Endothelial cell of umbilical vein (primary cell): Measurements from ENCODE around the gene NDUFAB1. TPM values are rescaled to one million over a fixed set of nuclear protein-coding genes. Genes with fewer than 3 reads are reported as not detected.

Source experiments
- BruUV-seq: library from RNA; stranded (reverse); fragments of 400-500 nt; replicated peaks from 2 replicates; lab custom pipeline; 2021; lab: Mats Ljungman, UMichigan
- CTCF ChIA-PET: fragments of 300-600, 350-600 bp; sonication (Branson Sonifier 250); formaldehyde crosslinking; loops from one replicate; lab custom pipeline; 2021; ENCODE audit warnings: antibody characterized with exemption, inconsistent platforms; lab: Charles Lee
- POLR2A ChIA-PET: fragments of 300-600, 350-600 bp; sonication (Branson Sonifier 250); formaldehyde crosslinking; loops from one replicate; lab custom pipeline; 2021; ENCODE audit warnings: antibody characterized with exemption, inconsistent platforms; lab: Charles Lee
- DNase-seq: peaks from one replicate; pipeline ENCODE4 v3.0.0-alpha.2; 2011; ENCODE audit warnings: low read depth, low spot score
- FAIRE-seq: peaks from 2 replicates; lab custom pipeline; 2011; peaks lifted over from hg19 to GRCh38; lab: Jason Lieb, UNC
- H2AFZ ChIP-seq: 2 replicates; pipeline ENCODE4 v1.6.0; 2012; ENCODE audit warnings: low read depth, low read length, control low read depth, inconsistent platforms
- H3K27ac ChIP-seq: 2 replicates; pipeline ENCODE4 v1.5.1; 2011; ENCODE audit warnings: low read depth, mild to moderate bottlenecking, control low read depth, low read length, moderate library complexity; ENCODE audit not compliant: insufficient read depth
- H3K27me3 ChIP-seq, 2 experiments: 2 replicates each; pipeline versions ENCODE4 v1.6.0 to v1.6.1; 2011; ENCODE audit warnings: low read length in 2 of 2, mixed read lengths in 1 of 2; ENCODE audit not compliant: control insufficient read depth in 2 of 2, insufficient read depth in 2 of 2
- H3K36me3 ChIP-seq, 2 experiments: 2 replicates in 1 of 2; 3 replicates in 1 of 2; pipeline ENCODE4 v1.5.1; 2011; ENCODE audit warnings: low read length in 2 of 2, mild to moderate bottlenecking in 1 of 2, moderate library complexity in 1 of 2; ENCODE audit not compliant: control insufficient read depth in 2 of 2, insufficient read depth in 2 of 2; ENCODE audit errors: extremely low read depth in 1 of 2
- H3K4me1 ChIP-seq: 3 replicates; pipeline ENCODE4 v1.5.1; 2011; ENCODE audit warnings: mild to moderate bottlenecking, low read length; ENCODE audit not compliant: control insufficient read depth, insufficient read depth; ENCODE audit errors: extremely low read depth
- H3K4me2 ChIP-seq: 2 replicates; pipeline ENCODE4 v1.6.1; 2011; ENCODE audit warnings: low read length, control low read depth, mixed read lengths; ENCODE audit not compliant: insufficient read depth
- H3K4me3 ChIP-seq, 3 experiments: fragments of 200-600 bp in 1 of 3; sonication (generic), shearing (Covaris generic) in 1 of 3; replicated peaks in 1 of 3; 2 replicates each; pipeline ENCODE4 v1.5.1; 2011 to 2016; ENCODE audit warnings: control low read depth in 3 of 3, low read length in 3 of 3, mild to moderate bottlenecking in 2 of 3, inconsistent platforms in 1 of 3, low read depth in 1 of 3, moderate library complexity in 1 of 3; ENCODE audit not compliant: insufficient read depth in 1 of 3
- H3K79me2 ChIP-seq: 2 replicates; pipeline ENCODE4 v1.6.0; 2012; ENCODE audit warnings: low read length, inconsistent platforms; ENCODE audit not compliant: control insufficient read depth, insufficient read depth
- H3K9ac ChIP-seq: replicated peaks from 2 replicates; pipeline ENCODE3; 2011; ENCODE audit warnings: low read length, control low read depth; ENCODE audit not compliant: insufficient read depth; ENCODE audit errors: extremely low read depth
- H3K9me1 ChIP-seq: replicated peaks from 3 replicates; pipeline ENCODE4 v1.6.0; 2011; ENCODE audit warnings: mild to moderate bottlenecking, low read length; ENCODE audit not compliant: control insufficient read depth, insufficient read depth; ENCODE audit errors: extremely low read depth
- H3K9me3 ChIP-seq: replicated peaks from 2 replicates; pipeline ENCODE4 v1.5.1; 2012; ENCODE audit warnings: low read length, inconsistent platforms; ENCODE audit not compliant: control insufficient read depth, insufficient read depth
- H4K20me1 ChIP-seq: replicated peaks from 2 replicates; pipeline ENCODE3; 2011; ENCODE audit warnings: mild to moderate bottlenecking, low read length; ENCODE audit not compliant: control insufficient read depth, insufficient read depth; ENCODE audit errors: extremely low read depth
- CTCF ChIP-seq, 2 donors: IDR thresholded peaks; 1 replicate in 1 of 2; 2 replicates in 1 of 2; pipeline ENCODE4 v1.5.1; 2011; ENCODE audit warnings: low read length in 2 of 2, mild to moderate bottlenecking in 2 of 2, moderate library complexity in 2 of 2, control low read depth in 1 of 2, inconsistent platforms in 1 of 2, low read depth in 1 of 2; ENCODE audit not compliant: insufficient read depth in 1 of 2; ENCODE audit errors: extremely low read depth in 1 of 2
- EZH2 ChIP-seq: IDR thresholded peaks from 2 replicates; pipeline ENCODE4 v1.6.1; 2012; ENCODE audit warnings: borderline replicate concordance, low read depth, mild to moderate bottlenecking, moderate library complexity, low read length, inconsistent platforms; ENCODE audit not compliant: severe bottlenecking
- FOS ChIP-seq: IDR thresholded peaks from 2 replicates; pipeline ENCODE4 v1.6.1; 2011; ENCODE audit warnings: mild to moderate bottlenecking, low read length, moderate library complexity, borderline replicate concordance; ENCODE audit not compliant: insufficient read depth
- GATA2 ChIP-seq: IDR thresholded peaks from 2 replicates; pipeline ENCODE4 v1.7.0; 2011; ENCODE audit warnings: low read depth, mild to moderate bottlenecking, moderate library complexity, mixed read lengths, low read length; ENCODE audit not compliant: insufficient read length, insufficient read depth
- JUN ChIP-seq: IDR thresholded peaks from 2 replicates; pipeline ENCODE4 v1.6.1; 2011; ENCODE audit warnings: borderline replicate concordance, low read depth; ENCODE audit not compliant: insufficient read length, insufficient read depth
- MYC ChIP-seq: IDR thresholded peaks from one replicate; pipeline ENCODE4 v1.6.1; 2011; ENCODE audit warnings: mild to moderate bottlenecking, low read depth, low read length
- POLR2A ChIP-seq: IDR thresholded peaks from 2 replicates; pipeline ENCODE4 v1.6.1; 2012; ENCODE audit warnings: low read depth, mild to moderate bottlenecking, control low read depth, low read length
- POLR2AphosphoS5 ChIP-seq: IDR thresholded peaks from 2 replicates; pipeline ENCODE4 v1.6.1; 2012; ENCODE audit warnings: low read depth, mild to moderate bottlenecking, control low read depth, low read length, moderate library complexity; ENCODE audit not compliant: insufficient read depth
- dilution Hi-C: fragments of 300-500 bp; cut with MboI; formaldehyde crosslinking; loops from one replicate; pipeline ENCODE4 v1.15.0; 2019; ENCODE audit warnings: low sequenced_read_pairs; ENCODE audit not compliant: extremely low pct_ligation_motif_present
- intact Hi-C: fragments of 100-400 bp; cut with micrococcal nuclease; formaldehyde crosslinking; loops from one replicate; pipeline ENCODE4 v1.10.0; 2022
- polyA plus RNA-seq, 4 experiments: library from polyadenylated mRNA; depleted of rRNA in 3 of 4; stranded (reverse) in 3 of 4; unstranded in 1 of 4; fragments of >200 nt; gene quantifications; 2 replicates each; pipeline versions ENCODE4 v1.2.1 to v1.2.3, GENCODE V29; 2011 to 2012; ENCODE audit warnings: missing spikeins in 1 of 4
- total RNA-seq: library from RNA; stranded (reverse); gene quantifications from 2 replicates; pipeline ENCODE4 v1.2.3, GENCODE V29; 2021
- TF ChIP-seq, protein P1 (sequence below): IDR thresholded peaks from 2 replicates; pipeline ENCODE4 v1.6.1; 2011; ENCODE audit not compliant: insufficient read depth, insufficient read length

The NDUFAB1 gene
- total and polyA plus RNA-seq, 2 donors (not counting 3 experiments of a cell fraction or from before 2014, with no cell fraction given), result 112 to 228 TPM

GRCh38 chr16:23587726-23588125 is 8.4 kb downstream of the NDUFAB1 start:
- dilution Hi-C loops (no loop called here), intact Hi-C loops (no loop called here)
- Histone ChIP-seq H3K27ac (no peak overlapping the region), H3K4me2 (no peak overlapping the region), H3K9ac (no peak overlapping the region), H2AFZ (no peak overlapping the region), H3K9me1 (no peaks in the 10 kb centered on the region), H3K79me2 (peaks cover 51% of the 10 kb centered on the region), H3K4me1 (no peaks in the 10 kb centered on the region), H3K36me3 (peaks cover 20 to 30% of the 10 kb centered on the region in 2 experiments), H3K4me3 (no peak overlapping the region), H4K20me1 (peaks cover 2% of the 10 kb centered on the region), H3K9me3 (no peaks in the 10 kb centered on the region), H3K27me3 (no peaks in the 10 kb centered on the region)
- TF ChIP-seq, protein P1, sequence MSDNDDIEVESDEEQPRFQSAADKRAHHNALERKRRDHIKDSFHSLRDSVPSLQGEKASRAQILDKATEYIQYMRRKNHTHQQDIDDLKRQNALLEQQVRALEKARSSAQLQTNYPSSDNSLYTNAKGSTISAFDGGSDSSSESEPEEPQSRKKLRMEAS, result no peak
- no peak for TF ChIP-seq POLR2A
- no peak for TF ChIP-seq GATA2
- TF ChIP-seq FOS, result no peak
- TF ChIP-seq CTCF (IDR thresholded peaks at IDR 0.05; ENCODE audit: extremely low read depth in 1 of 2, insufficient read depth in 1 of 2, low read depth in 1 of 2, low read length in 2 of 2), result no peak
- TF ChIP-seq JUN, result no peak
- TF ChIP-seq POLR2AphosphoS5, result no peak
- TF ChIP-seq EZH2, result no peak
- TF ChIP-seq MYC, result no peak
- POLR2A ChIA-PET, result no interaction called here
- CTCF ChIA-PET, result interaction anchor here (0.9 to 1.2 kb wide), 2 partner anchors 10 to 30 kb away, joined by 3 read pairs; partner anchors contain the start of genes EARS2 and UBFD1
- no peak for FAIRE-seq
- no TSS peak for BruUV-seq
- DNase-seq, result no peak
